Aortic smooth muscle cell (primary cell): Measurements from ENCODE around the gene PCDHA1. TPM values are rescaled to one million over a fixed set of nuclear protein-coding genes. Genes with fewer than 3 reads are reported as not detected.

Source experiments
- total RNA-seq: library from RNA; depleted of rRNA; stranded (reverse); fragments of >200 nt; gene quantifications from 2 replicates; pipeline ENCODE4 v1.2.3, GENCODE V29; 2014

Gene PCDHA1
- total RNA-seq, result under 0.01 and 0.06 TPM in 2 replicates

DNA sequence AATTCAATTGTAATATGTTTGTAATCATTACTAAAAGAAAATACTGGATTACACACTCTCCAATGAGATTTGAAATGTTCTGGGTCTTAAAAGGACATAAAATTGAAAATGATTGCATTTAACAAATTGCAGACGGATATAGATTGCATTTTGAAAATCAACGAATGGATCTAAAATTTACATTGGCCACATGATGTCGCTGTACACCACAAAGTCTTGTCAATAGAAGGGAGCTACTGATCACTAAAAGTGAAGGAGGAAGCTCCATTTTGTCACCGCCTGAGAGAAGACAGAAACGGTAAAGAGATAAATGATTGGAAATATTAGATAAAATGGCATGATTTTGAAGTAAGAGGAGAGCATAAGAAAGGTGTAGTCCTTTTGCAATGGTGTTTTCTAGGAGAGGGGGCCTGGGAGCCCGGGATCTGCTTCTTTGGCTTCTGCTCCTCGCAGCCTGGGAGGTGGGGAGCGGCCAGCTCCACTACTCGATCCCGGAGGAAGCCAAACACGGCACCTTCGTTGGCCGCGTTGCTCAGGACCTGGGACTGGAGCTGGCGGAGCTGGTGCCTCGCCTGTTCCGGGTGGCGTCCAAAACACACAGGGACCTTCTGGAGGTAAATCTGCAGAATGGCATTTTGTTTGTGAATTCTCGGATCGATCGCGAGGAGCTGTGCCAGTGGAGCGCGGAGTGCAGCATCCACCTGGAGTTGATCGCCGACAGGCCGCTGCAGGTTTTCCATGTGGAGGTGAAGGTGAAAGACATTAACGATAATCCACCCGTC lies at the start of gene PCDHA1:
PCDHA1 (plus strand) TSS at position 236 of the 782 bp plus-strand sequence.

DNA sequence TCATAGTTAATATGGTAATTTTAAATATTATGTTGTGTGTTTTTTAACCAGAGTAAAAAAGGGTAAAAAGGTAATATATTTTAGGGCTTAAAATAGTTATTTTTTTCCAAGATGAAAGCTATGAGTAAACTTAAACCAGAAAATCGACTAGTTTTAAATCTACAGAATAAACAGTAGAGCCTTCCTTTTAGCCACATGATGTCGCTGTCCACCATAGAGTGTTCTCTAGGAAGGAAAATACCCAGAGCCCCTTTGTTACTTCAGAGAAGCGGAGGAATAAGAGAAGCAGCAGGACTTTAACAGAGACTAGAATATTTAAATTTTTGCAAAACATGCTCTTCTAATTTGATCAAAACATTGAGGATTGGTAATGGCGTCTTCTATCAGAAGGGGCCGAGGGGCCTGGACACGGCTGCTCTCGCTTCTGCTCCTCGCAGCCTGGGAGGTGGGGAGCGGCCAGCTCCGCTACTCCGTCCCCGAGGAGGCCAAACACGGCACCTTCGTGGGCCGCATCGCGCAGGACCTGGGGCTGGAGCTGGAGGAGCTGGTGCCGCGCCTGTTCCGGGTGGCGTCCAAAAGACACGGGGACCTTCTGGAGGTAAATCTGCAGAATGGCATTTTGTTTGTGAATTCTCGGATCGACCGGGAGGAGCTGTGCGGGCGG lies 8.8 kb downstream of the PCDHA1 start, which contains the start of gene PCDHA2:
PCDHA2 (plus strand) TSS at position 258 of the 664 bp plus-strand sequence.

DNA sequence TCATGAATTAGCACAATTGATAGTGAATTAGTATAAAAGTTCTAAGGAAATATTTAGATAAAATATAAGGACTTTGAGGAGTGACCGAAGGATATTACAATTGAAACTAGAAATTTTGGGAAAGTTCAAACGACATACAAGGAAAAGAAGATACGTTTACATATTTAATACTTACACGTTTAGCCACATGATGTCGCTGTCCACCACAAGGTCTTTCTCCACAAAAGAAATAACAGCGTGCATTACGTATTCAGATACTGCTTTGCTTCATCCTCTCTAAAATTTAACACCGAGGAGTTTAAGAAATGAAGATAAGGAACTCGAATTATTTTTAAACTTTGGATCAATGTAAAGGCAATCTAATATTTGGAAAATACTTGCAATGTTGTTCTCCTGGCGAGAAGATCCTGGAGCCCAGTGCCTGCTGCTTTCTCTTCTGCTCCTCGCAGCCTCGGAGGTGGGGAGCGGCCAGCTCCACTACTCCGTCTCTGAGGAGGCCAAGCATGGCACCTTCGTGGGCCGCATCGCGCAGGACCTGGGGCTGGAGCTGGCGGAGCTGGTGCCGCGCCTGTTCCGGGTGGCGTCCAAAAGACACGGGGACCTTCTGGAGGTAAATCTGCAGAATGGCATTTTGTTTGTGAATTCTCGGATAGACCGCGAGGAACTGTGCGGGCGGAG lies 15.0 kb downstream of the PCDHA1 start, which contains the start of gene PCDHA3:
PCDHA3 (plus strand) TSS at position 242 of the 678 bp plus-strand sequence.

DNA sequence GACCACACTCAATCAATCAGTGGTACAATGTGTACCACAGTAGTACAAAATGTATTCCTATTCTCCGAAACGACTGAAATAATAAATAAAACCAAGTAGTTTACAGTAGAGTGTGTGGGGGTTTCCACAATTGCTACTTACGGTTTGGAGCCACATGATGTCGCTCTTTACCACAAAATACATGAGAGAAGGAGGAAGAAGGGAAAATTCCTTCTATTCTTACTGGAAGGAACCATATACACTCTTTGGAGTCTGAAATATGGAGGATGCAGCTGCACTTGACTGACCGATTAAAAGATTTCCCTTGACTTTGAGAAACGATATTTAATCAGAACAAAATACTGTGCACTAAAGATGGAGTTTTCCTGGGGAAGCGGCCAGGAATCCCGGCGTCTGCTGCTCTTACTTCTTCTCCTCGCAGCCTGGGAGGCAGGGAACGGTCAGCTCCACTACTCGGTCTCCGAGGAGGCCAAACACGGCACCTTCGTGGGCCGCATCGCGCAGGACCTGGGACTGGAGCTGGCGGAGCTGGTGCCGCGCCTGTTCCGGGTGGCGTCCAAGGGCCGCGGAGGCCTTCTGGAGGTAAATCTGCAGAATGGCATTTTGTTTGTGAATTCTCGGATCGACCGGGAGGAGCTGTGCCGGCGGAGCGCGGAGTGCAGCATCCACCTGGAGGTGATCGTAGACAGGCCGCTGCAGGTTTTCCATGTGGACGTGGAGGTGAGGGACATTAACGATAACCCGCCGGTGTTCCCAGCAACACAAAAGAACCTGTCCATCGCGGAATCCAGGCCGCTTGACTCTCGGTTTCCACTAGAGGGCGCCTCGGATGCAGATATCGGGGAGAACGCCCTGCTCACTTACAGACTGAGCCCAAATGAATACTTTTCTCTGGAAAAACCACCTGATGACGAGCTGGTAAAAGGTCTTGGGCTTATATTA lies 21.2 kb downstream of the PCDHA1 start, which contains the start of gene PCDHA4:
PCDHA4 (plus strand) TSS at position 235 of the 942 bp plus-strand sequence.

DNA sequence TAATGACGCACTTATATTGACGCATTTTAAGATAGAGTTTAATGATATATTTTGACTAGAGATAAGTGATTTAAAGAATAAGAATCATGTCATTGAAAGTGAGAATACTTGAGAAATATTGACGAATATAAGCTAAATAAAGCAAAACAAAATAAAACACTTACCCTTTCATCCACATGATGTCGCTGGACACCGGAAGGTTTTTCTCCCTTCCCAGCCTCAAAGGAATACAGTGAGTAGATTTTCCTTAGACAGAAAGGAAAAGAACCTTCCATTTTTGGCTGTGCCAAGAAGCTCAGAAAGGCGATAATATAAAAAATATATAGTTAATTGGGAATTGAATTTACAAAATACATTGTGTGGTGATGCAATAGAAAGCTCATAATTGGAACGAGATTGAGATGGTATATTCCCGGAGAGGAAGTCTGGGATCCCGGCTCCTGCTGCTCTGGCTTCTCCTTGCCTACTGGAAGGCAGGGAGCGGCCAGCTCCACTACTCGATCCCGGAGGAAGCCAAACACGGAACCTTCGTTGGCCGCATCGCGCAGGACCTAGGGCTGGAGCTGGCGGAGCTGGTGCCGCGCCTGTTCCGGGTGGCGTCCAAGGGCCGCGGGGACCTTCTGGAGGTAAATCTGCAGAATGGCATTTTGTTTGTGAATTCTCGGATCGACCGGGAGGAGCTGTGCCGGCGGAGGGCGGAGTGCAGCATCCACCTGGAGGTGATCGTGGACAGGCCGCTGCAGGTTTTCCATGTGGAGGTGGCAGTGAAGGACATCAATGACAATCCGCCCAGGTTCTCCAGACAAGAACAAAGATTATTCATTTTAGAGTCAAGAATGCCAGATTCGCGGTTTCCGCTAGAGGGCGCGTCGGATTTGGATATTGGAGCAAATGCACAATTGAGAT lies 35.7 kb downstream of the PCDHA1 start, which contains the start of gene PCDHA5:
PCDHA5 (plus strand) TSS at position 239 of the 906 bp plus-strand sequence.

DNA sequence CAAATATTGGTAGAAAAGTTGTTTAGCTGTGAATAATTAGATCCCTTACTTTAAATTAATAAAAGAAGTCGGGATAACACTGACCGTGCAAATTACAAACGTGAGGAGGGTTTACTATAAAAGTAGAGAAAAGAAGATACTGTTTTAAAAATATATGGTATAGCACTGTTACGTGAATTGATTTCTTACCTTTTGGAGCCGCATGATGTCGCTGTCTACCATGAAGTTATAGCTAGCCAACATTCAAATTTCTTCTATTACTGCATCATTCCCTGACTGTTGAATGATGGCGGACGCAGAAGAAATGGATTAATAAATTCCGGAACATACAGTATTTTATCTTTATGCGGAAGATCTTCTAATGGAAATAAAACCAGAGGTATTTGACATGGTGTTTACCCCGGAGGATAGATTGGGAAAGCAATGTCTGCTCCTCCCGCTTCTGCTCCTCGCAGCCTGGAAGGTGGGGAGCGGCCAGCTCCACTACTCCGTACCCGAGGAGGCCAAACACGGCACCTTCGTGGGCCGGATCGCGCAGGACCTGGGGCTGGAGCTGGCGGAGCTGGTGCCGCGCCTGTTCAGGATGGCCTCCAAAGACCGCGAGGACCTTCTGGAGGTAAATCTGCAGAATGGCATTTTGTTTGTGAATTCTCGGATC lies 41.9 kb downstream of the PCDHA1 start, which contains the start of gene PCDHA6:
PCDHA6 (plus strand) TSS at position 257 of the 658 bp plus-strand sequence; CDS start at position 389, 132 bp downstream.

DNA sequence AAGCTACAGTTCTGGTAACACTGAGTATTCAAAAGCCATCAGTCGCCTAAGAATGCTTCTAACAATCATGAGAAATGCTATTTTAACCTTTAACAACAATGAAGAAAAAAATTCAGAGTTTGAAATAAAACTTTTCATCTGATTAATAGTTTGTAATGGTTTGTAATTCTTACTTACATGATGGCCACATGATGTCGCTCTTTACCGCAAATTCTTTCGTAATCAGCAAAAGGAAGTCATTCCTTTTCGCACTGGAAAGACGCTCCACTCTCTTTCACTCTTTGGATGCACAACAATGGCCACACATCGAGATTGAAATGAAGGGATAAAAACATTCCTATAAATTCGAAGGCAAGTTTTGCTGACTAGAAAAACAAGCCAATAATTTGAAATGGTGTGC lies 48.1 kb downstream of the PCDHA1 start, which contains the start of gene PCDHA7:
PCDHA7 (plus strand) TSS at position 277 of the 400 bp plus-strand sequence; CDS start at position 392, 115 bp downstream.

DNA sequence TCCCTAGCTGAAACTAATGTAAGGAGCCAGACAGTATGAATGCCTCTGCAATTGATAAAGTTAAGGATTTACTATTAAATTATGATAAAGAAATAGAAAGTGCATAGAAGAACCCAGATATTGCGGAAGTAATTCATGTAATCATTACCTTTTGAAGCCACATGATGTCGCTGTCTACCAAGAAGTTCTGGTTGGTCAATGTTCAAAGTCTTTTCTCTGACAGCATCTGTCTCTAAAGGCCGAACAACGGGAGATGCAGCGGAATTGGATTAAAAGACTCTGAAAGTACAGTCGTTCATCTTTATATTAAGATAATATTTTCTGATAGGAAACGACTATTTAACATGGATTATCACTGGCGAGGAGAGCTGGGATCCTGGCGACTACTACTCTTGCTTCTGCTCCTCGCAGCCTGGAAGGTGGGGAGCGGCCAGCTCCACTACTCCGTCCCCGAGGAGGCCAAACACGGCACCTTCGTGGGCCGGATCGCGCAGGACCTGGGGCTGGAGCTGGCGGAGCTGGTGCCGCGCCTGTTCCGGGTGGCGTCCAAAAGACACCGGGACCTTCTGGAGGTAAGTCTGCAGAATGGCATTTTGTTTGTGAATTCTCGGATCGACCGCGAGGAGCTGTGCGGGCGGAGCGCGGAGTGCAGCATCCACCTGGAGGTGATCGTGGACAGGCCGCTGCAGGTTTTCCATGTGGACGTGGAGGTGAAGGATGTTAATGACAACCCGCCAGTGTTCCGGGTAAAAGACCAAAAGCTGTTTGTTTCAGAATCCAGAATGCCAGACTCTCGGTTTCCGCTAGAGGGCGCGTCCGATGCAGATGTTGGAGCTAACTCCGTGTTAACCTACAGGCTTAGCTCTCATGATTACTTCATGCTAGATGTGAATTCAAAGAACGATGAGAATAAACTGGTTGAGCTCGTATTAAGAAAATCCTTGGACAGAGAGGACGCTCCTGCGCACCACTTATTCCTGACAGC lies 55.3 kb downstream of the PCDHA1 start, which contains the start of gene PCDHA8:
PCDHA8 (plus strand) TSS at position 210 of the 985 bp plus-strand sequence; CDS start at position 345, 135 bp downstream.

DNA sequence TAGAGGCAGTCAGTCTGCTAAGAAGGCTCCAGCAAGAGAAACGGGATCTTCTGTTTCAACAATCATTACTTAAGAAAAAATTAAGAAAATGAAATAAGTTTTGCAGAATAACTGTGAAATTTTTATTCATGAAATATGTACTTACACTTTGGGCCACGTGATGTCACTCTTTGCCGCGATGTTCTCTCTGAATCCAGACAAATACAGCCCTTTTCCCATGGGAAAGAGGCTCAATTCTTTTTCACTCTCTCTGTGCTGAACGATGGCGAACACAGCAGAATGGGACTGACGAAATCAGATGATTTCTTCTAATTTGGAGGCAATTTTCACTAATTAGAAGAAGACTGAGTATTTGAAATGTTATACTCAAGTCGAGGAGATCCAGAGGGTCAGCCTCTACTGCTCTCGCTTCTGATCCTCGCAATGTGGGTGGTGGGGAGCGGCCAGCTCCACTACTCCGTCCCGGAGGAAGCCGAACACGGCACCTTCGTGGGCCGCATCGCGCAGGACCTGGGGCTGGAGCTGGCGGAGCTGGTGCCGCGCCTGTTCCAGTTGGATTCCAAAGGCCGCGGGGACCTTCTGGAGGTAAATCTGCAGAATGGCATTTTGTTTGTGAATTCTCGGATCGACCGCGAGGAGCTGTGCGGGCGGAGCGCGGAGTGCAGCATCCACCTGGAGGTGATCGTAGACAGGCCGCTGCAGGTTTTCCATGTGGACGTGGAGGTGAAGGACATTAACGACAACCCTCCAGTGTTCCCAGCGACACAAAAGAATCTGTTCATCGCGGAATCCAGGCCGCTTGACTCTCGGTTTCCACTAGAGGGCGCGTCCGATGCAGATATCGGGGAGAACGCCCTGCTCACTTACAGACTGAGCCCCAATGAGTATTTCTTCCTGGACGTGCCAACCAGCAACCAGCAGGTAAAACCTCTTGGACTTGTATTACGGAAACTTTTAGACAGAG lies 62.5 kb downstream of the PCDHA1 start, which contains the start of gene PCDHA9:
PCDHA9 (plus strand) TSS at position 244 of the 964 bp plus-strand sequence; CDS start at position 358, 114 bp downstream.

DNA sequence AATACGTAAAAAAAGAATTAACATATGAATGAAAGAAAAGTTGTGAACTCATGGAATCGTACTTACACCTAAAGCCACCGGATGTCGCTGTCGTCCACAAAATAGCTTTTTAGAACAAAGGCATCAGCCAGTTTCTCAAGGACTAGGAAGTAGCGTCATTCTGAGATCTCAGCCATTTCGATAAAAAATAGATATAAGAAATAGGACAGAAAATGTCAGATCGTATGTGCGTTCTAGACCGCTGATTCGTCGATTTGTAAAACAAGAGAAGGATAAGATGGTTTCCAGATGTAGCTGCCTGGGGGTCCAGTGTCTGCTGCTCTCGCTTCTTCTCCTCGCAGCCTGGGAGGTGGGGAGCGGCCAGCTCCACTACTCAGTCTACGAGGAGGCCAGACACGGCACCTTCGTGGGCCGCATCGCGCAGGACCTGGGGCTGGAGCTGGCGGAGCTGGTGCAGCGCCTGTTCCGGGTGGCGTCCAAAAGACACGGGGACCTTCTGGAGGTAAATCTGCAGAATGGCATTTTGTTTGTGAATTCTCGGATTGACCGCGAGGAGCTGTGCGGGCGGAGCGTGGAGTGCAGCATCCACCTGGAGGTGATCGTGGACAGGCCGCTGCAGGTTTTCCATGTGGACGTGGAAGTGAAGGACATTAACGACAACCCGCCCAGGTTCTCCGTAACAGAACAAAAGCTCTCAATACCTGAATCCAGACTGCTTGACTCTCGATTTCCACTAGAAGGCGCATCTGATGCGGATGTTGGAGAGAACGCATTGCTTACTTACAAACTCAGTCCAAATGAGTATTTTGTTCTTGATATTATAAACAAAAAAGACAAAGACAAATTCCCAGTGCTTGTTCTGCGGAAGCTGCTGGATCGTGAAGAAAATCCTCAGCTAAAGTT lies 70.1 kb downstream of the PCDHA1 start, which contains the start of gene PCDHA10:
PCDHA10 (plus strand) TSS at position 126 of the 903 bp plus-strand sequence; CDS start at position 278, 152 bp downstream.

DNA sequence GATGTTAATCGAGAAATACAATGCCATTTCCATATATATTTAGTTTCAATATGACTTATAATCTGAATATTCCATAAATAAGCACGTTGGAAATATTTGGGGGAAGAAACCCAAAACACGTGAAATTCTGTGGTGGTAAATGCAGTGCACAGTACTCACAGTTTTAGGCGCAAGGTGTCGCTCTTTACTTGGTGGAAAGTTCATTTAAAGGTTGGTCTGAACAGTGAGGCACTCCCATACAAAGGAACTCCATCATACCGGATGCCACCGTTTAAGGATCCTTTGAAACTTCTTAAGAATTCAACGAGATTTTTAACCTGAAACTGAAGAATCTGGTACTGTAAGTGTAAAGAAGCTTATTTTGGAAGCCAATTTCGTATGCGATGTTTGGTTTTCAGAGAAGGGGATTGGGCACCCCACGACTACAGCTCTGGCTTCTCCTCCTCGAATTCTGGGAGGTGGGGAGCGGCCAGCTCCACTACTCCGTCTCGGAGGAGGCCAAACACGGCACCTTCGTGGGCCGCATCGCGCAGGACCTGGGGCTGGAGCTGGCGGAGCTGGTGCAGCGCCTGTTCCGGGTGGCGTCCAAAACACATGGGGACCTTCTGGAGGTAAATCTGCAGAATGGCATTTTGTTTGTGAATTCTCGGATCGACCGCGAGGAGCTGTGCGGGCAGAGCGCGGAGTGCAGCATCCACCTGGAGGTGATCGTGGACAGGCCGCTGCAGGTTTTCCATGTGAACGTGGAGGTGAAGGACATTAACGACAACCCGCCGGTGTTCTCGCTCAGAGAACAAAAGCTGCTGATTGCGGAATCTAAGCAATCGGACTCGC lies 83.0 kb downstream of the PCDHA1 start, which contains the start of gene PCDHA11:
PCDHA11 (plus strand) TSS at position 237 of the 834 bp plus-strand sequence; CDS start at position 384, 147 bp downstream.

DNA sequence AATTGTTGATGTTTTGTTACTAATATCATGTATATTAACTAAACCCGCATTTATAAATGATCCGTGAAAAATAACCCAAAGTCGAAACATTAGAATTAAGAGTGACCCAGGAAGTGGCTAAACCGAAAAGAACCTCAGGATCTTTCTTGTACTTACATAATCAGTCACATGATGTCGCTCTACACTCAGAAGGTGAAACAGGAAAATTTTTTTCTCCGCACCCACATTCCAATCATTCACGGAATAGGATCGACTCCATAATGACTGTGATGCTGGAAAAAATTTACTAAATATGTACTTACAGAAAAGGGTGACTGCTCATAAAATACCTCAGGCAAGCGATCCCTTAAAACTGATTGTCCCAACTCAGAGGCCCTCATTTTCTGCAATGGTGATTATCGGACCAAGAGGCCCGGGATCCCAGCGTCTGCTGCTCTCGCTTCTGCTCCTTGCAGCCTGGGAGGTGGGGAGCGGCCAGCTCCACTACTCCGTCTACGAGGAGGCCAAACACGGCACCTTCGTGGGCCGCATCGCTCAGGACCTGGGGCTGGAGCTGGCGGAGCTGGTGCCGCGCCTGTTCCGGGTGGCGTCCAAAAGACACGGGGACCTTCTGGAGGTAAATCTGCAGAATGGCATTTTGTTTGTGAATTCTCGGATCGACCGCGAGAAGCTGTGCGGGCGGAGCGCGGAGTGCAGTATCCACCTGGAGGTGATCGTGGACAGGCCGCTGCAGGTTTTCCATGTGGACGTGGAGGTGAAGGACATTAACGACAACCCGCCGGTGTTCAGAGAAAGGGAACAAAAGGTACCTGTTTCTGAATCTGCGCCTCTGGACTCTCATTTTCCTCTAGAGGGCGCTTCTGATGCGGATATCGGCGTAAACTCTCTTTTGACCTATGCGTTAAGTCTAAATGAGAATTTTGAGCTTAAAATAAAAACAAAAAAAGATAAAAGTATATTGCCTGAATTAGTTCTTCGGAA lies 89.4 kb downstream of the PCDHA1 start, which contains the start of gene PCDHA12:
PCDHA12 (plus strand) TSS at position 224 of the 981 bp plus-strand sequence; CDS start at position 389, 165 bp downstream.

DNA sequence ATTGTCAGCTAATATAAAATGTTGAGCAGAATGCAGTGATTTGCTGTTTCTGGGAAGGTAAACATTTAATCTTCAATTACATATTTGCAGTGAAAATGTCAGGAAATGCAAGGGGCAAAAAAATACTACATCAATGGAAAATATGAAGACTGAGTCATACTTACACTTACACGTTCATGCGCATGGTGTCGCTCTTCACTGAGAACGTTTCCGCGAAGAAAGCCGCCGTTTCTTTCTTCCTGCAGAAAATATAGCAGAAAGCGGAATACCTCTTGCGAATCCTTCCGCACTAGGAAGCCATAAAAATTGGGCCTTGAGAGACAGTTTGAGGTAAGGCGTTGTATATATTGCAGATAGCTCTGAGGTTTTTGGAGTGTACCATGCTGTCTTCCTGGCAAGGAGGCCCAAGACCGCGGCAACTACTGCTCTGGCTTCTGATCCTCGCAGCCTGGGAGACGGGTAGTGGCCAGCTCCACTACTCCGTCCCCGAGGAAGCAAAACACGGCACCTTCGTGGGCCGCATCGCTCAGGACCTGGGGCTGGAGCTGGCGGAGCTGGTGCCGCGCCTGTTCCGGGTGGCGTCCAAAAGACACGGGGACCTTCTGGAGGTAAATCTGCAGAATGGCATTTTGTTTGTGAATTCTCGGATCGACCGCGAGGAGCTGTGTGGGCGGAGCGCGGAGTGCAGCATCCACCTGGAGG lies 96.1 kb downstream of the PCDHA1 start, which contains the start of gene PCDHA13:
PCDHA13 (plus strand) TSS at position 236 of the 702 bp plus-strand sequence; CDS start at position 381, 145 bp downstream.

